WTC11 (cell line): ENCODE measurements around the gene TSC1. TPM values are rescaled to one million over a fixed set of nuclear protein-coding genes. Genes with fewer than 3 reads are reported as not detected.
A peak's percentile ranks its signal among the peaks of the same experiment; 100 is the strongest.

Source experiments
- ATAC-seq: fragments of 200-7000 bp; cut with Tn5 transposase; 2 replicates; pipeline ENCODE4 v1.10.0; 2021; ENCODE audit warnings: mild to moderate bottlenecking, moderate library complexity
- CTCF ChIA-PET: fragments of 300-600 bp; sonication (Branson Sonifier 250); formaldehyde crosslinking; loops from one replicate; lab custom pipeline; 2021; ENCODE audit warnings: antibody characterized with exemption; lab: Charles Lee
- POLR2A ChIA-PET: fragments of 350-600 bp; sonication (Branson Sonifier 250); formaldehyde crosslinking; loops from one replicate; lab custom pipeline; 2021; ENCODE audit warnings: antibody characterized with exemption; lab: Charles Lee
- DNase-seq: peaks from one replicate; pipeline ENCODE4 v3.0.0; 2021; ENCODE audit warnings: low spot score
- H3K27ac Mint-ChIP-seq: 2 replicates; pipeline ENCODE4 v1.8.0; 2021; ENCODE audit warnings: mixed read lengths
- H3K27me3 Mint-ChIP-seq: 2 replicates; pipeline ENCODE4 v1.8.0; 2021; ENCODE audit warnings: low read depth, mild to moderate bottlenecking, moderate library complexity, mixed read lengths
- H3K36me3 Mint-ChIP-seq: 2 replicates; pipeline ENCODE4 v1.8.0; 2021; ENCODE audit warnings: mixed read lengths
- H3K4me1 Mint-ChIP-seq: 2 replicates; pipeline ENCODE4 v1.8.0; 2022; ENCODE audit warnings: mixed read lengths
- H3K4me3 Mint-ChIP-seq: 2 replicates; pipeline ENCODE4 v1.8.0; 2021; ENCODE audit warnings: mild to moderate bottlenecking, moderate library complexity, mixed read lengths
- H3K9me3 Mint-ChIP-seq: 2 replicates; pipeline ENCODE4 v1.8.0; 2021; ENCODE audit warnings: mixed read lengths
- AR ChIP-seq: fragments of 250-450 bp; sonication (Bioruptor Pico); IDR thresholded peaks from 2 replicates; pipeline ENCODE4 v1.9.0; 2021; ENCODE audit warnings: mild to moderate bottlenecking
- ATF1 ChIP-seq: sonication (generic); formaldehyde crosslinking; IDR thresholded peaks from 2 replicates; pipeline ENCODE4 v1.8.1; 2023; ENCODE audit warnings: mild to moderate bottlenecking, moderate library complexity, missing genetic modification reagents
- ATF3 ChIP-seq: sonication (generic); formaldehyde crosslinking; conservative IDR thresholded peaks from 2 replicates; pipeline ENCODE4 v1.8.1; 2022; ENCODE audit warnings: mild to moderate bottlenecking, missing genetic modification reagents
- CREM ChIP-seq: sonication (generic); formaldehyde crosslinking; IDR thresholded peaks from 2 replicates; pipeline ENCODE4 v1.8.1; 2022; ENCODE audit warnings: mild to moderate bottlenecking, missing genetic modification reagents, moderate library complexity
- E2F1 ChIP-seq: sonication (generic); formaldehyde crosslinking; IDR thresholded peaks from 2 replicates; pipeline ENCODE4 v1.8.0; 2022; ENCODE audit warnings: mild to moderate bottlenecking, missing genetic modification reagents
- E2F4 ChIP-seq: sonication (generic); formaldehyde crosslinking; IDR thresholded peaks from 2 replicates; pipeline ENCODE4 v1.8.1; 2022; ENCODE audit warnings: low read depth, mild to moderate bottlenecking, moderate library complexity, missing genetic modification reagents, borderline replicate concordance
- EMX1 ChIP-seq: fragments of 250-450 bp; sonication (Bioruptor Pico); IDR thresholded peaks from 2 replicates; pipeline ENCODE4 v1.8.0; 2021; ENCODE audit warnings: mild to moderate bottlenecking
- IRF2 ChIP-seq: sonication (generic); formaldehyde crosslinking; IDR thresholded peaks from 2 replicates; pipeline ENCODE4 v1.8.0; 2022; ENCODE audit warnings: low read depth, missing genetic modification reagents, borderline replicate concordance
- PRDM15 ChIP-seq: sonication (generic); formaldehyde crosslinking; IDR thresholded peaks from 2 replicates; pipeline ENCODE4 v1.8.0; 2022; ENCODE audit warnings: missing genetic modification reagents
- USF1 ChIP-seq: sonication (generic); formaldehyde crosslinking; IDR thresholded peaks from 2 replicates; pipeline ENCODE4 v1.8.0; 2022; ENCODE audit warnings: mild to moderate bottlenecking, missing genetic modification reagents
- ZMAT4 ChIP-seq: fragments of 250-450 bp; sonication (Bioruptor Pico); IDR thresholded peaks from 2 replicates; pipeline ENCODE4 v1.9.0; 2021; ENCODE audit warnings: mild to moderate bottlenecking
- ZNF423 ChIP-seq: fragments of 250-450 bp; sonication (Bioruptor Pico); IDR thresholded peaks from 2 replicates; pipeline ENCODE4 v2.1.2; 2022; ENCODE audit warnings: mild to moderate bottlenecking, moderate library complexity
- ZNF425 ChIP-seq: fragments of 250-450 bp; sonication (Bioruptor Pico); conservative IDR thresholded peaks from 2 replicates; pipeline ENCODE4 v1.9.0; 2021; ENCODE audit warnings: mild to moderate bottlenecking
- total RNA-seq: library from RNA; stranded (reverse); gene quantifications from 3 replicates; pipeline ENCODE4 v1.2.3, GENCODE V29; 2021

The TSC1 gene
- total RNA-seq, 1 experiment from 2014 or later: 52.9 TPM

- POLR2A ChIA-PET: no interaction called here
- CTCF ChIA-PET: interaction anchor here (0.9 kb wide), 1 partner anchor 8 kb away, joined by 3 read pairs; no protein-coding TSS in a partner anchor
- H3K4me3 Mint-ChIP-seq: no peak overlapping the region
- no peaks in the 10 kb centered on the region for H3K27me3 Mint-ChIP-seq
- H3K9me3 Mint-ChIP-seq: no peaks in the 10 kb centered on the region
- no peaks in the 10 kb centered on the region; the same call in 1 of the 2 replicates for H3K4me1 Mint-ChIP-seq
- DNase-seq (no peak), ATAC-seq (no peak)
- H3K27ac Mint-ChIP-seq: no peak overlapping the region
- TF ChIP-seq USF1 (CRISPR knock-in tag) (no peak), IRF2 (no peak), ZNF425 (CRISPR knock-in tag) (no peak), PRDM15 (CRISPR knock-in tag) (no peak), AR (CRISPR knock-in tag) (no peak), ATF1 (CRISPR knock-in tag) (no peak), E2F1 (no peak), EMX1 (CRISPR knock-in tag) (no peak), ATF3 (CRISPR knock-in tag) (no peak), CREM (no peak)
- H3K36me3 Mint-ChIP-seq: peaks cover 34% of the 10 kb centered on the region
These were observed 50.1 kb downstream of the TSC1 start for GRCh38 chr9:132894346-132894745.

GRCh38 chr9:132892400-132892799, 52.0 kb downstream of the TSC1 start:
- Mint-ChIP-seq H3K4me1 (no peaks in the 10 kb centered on the region; the same call in 1 of the 2 replicates), H3K27me3 (no peaks in the 10 kb centered on the region), H3K9me3 (no peaks in the 10 kb centered on the region), H3K4me3 (no peak overlapping the region), H3K36me3 (peaks cover 20% of the 10 kb centered on the region), H3K27ac (no peak overlapping the region)
- TF ChIP-seq PRDM15 (CRISPR knock-in tag) (peak; percentile 93), E2F4 (CRISPR knock-in tag) (no peak), ZNF423 (CRISPR knock-in tag) (0 out of 2 replicates have a peak, but pooled peaks have one; percentile 32), ZMAT4 (CRISPR knock-in tag) (no peak)
- no peak for DNase-seq
- ChIA-PET CTCF (interaction anchor here (0.9 to 1.8 kb wide), 2 partner anchors 9 to 130 kb away, joined by 3 to 5 read pairs; no protein-coding TSS in a partner anchor), POLR2A (no interaction called here)
- ATAC-seq: no peak
